ENCODE measurements around the gene ZNRF3.
"Not testable (repeated sequence)": the region's sequence is repeated elsewhere in the genome, so short reads cannot be mapped to it uniquely, and the experiment has no call there.

The ZNRF3 gene

GRCh38 chr22:28907311-28908008, 24.1 kb downstream of the ZNRF3 start:
- no peak for DNase-seq (ENCODE audit: low read depth)

- DNase-seq (ENCODE audit: low read depth), result not testable (repeated sequence)
These were observed 25.4 kb downstream of the ZNRF3 start for GRCh38 chr22:28908810-28909209.

- no peak for DNase-seq (ENCODE audit: low read depth)
These were observed 26.0 kb downstream of the ZNRF3 start for GRCh38 chr22:28909375-28909774.

DNA sequence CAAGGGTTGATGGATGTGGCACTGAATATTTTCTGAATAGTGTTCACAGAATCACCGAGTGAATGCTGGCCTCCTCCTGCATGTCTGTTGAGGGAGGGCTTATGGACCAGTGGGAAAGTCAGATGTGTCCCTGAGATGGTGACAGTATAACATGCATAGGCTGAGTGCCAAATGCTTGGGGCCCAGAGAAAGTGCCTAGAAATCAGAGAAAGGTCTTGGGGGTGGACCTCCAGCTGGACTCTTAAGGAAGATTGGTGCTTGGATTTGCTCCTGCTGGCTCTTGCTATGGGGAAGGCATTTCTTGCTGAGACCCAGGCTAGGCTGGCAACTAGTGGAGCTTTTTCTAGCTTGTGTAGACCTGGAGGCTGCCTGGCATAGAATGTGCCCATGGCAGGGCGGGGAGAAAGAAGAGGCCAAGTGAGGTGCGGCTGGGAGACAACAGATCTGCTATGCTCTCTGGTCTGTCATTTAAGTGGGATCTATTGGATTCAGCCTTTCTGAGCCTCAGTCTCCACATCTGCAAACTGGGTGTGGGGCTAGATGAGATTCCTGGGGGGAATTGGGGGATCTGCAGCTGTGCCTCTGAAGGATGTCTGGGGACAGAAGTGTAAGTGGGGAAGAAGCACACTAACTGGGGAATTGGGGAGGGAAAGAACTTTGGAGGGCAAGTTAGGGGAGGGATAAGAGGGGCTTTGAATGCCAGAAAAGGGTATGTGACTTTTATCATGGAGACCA, 27.4 kb downstream of the ZNRF3 start:
- no peak for DNase-seq (ENCODE audit: low read depth)

- no peak for DNase-seq (ENCODE audit: low read depth)
These were observed 27.9 kb downstream of the ZNRF3 start for GRCh38 chr22:28911304-28911690.

GRCh38 chr22:28911777-28912669, 28.7 kb downstream of the ZNRF3 start:
- no peak for DNase-seq (ENCODE audit: low read depth)

DNA sequence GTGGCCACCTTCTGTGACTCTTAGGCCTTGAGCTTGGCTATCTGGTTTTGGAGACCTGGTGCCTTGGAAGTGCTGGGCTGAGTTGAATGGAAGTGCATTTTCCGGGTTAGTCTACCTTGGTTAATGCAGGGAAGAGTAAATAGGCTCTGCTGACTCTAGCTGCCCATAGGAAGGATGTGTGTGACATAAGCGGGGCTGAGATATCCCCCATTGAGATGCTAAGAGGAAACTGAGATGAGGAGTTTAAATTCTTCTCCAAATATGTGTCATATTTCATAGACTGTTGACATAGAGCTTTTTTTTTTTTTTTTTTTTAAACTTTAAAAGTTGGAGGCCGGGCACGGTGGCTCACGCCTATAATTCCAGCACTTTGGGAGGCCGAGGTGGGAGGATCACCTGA, 30.8 kb downstream of the ZNRF3 start:
- no peak for DNase-seq (ENCODE audit: low read depth)

DNA sequence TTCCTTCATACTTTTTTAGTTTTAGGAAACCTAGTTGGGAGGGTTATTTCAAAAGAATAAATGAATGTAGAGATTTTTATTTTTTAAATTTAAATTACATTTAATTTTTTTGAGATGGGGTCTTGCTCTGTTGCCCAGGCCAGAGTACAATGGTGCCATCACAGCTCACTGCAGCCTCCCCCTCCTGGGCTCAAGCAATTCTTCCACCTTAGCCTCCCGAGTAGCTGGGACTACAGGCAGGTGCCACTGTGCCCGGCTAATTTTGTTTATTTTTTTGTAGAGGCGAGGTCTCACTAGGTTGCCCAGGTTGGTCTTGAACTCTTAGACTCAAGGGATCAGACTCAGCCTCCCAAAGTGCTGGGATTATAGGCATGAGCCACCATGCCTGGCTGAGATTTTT, 32.6 kb downstream of the ZNRF3 start:
- no peak for DNase-seq (ENCODE audit: low read depth)

DNA sequence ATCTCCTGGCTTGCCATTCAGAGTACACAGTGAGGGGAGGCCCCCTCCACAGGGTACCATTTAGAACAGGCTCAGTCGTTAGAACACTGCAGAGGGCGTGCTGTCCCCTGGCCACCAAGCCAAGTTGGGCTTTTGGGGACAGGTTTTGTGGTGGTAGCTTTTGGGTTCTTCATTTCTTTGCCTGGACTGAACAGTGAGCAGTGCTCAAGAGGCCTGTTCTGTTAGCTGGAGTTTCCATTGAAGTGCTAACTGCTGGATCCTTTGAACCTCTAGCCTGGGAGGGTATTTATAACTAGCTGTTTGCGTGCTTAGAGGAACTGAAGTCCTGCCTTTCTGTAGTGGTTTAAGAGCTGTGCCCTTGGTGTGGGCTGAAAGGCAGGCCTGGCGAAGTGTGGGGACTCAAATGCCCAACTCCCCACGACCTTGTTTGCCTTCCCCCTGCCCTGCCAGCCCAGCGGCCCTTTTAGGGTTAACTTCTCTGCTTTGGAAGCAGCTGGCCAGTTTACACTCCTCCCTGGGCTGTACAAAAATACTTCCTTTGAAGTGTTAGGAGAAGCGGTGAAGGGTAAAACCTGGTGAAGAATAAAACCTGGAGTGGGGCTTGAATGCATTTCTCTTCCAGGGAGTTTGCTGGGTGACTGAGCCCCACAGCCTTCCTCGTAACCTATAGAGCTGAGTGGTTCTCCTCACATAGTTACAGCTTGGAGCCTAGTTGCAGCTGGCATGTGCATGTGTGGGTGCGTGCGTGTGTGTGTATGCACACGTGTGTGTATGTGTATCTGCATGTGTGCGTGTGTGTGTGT, 34.6 kb downstream of the ZNRF3 start:
- DNase-seq (ENCODE audit: low read depth), result no peak

DNA sequence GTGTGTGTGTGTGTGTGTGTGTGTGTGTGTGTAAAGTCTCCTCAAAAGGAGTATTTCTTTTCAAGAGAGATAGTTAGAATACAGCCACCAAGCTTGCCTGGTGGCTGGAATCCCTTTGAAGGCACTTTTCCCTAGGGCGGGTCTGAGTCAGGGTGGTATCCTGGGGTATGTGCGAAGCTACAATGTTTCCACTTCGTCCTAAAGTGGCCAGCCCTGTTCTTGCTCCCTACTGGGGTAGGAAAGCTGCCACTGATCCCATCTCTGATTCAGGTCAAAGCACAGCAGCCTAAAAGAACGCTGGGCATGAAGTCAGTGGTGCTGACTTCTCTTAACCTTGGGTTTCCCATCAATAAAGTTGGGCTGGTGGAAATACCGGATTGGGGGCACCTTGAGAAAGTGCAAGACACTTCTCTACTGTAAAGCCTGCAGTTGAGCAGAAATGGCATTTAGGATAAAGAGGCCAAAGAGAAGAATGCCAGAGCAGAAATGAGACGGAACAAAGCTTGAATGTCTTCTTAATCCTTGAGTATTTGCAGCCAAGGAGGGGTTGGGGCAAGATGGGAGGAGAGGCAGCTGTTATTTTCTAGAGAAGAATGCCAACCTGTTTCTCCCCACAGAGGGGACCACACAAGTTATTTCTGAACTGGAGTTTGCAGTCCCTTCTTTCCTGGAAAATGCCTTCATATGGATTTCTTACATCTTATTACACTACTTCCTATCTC, 35.3 kb downstream of the ZNRF3 start:
- no peak for DNase-seq (ENCODE audit: low read depth)

DNA sequence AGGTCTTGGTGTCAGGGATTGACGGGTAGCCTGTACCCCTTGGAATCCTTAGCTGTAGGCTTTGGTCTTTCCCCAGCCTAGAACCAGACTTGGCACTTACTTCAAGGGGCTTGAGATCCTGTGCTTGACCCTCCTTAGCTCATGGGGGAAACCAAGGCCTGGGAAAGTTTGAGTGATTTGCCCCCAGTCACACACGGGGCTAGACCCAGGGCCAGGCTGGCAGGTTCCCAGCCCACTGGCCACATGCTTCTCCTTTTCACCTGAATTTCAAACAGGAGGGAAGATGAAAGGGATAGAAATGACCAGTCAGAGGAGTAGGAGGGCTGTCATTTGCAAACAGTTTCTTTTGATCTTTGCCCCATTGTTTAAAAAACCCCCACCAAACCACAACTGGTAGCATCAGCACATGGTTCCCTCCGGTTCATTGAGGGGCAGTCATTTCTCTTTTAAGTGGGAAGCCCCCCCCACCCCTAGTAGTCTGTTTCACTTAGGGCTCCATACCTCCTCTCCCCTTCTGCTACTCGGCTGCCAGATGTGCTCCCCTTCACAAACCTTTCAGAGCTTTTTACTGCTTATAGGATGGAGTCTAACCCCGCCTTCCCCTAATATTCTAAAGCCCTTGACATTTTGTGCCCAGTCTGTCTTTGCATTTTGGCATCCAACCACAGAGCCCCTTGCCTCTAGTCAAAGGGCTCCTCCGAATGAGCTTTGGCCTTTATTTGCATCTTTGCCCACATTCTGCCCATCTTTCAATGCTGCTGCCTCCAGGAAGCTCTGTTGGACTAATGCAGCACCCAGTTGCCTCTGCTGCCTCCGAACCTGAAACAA, 37.6 kb downstream of the ZNRF3 start:
- DNase-seq (ENCODE audit: low read depth), result no peak

DNA sequence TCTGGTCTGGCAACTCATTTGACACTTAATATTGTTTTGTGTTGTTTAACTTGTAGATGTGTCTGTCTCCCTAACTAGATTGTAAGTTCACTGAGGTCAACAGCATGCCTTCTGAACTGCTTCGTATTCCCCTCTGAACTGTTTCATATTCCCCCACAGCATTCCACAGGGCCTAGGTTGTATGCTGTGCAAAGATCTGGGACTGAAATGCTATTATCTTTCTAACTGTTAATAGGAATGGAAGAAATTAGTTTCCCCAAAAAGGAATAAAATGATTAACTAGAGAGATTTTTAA, 38.2 kb downstream of the ZNRF3 start:
- no peak for DNase-seq (ENCODE audit: low read depth)

GRCh38 chr22:28922540-28923244, 39.3 kb downstream of the ZNRF3 start:
- DNase-seq (ENCODE audit: low read depth), result no peak

DNA sequence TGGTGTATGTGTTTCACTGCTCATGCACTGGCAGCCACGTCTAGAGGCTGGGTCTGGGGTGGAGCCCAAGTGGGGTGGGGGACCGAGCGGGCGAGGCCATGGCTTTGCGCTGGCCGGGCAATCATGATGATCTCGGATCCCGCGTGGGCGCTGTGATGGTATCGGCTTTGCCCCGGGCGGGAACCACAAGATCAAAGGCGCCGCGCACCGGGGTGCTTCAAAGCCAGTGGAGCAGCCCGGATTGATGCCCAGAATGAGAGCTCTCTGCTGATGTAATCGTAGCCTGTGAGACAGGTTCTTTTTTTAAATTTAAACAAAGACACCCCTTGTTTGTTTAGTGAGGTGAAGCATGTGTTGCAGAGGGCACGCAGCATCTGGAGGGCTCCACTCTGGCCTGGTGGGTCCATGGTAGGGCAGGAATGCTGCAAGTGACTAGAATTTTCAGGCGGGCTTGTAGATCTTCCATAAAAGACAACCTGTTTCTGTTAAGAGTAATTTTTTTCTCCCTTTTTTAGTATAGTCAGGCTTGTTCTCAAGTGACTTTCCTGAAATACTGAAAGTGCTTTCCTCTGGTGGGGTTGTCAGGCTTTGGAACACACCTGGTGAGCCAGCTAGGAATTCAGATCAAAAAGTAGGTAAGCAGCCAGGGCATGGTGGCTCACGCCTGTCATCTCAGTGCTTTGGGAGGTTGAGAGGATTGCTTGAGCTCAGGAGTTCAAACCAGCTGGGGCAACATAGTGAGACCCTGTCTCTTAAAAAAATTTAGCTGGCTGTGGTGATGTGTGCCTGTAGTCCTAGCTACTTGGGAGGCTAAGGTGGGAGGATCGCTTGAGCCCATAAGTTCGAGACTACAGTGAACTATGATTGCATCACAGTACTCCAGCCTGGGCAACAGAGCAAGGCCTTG, 40.7 kb downstream of the ZNRF3 start:
- DNase-seq (ENCODE audit: low read depth), result no peak

DNA sequence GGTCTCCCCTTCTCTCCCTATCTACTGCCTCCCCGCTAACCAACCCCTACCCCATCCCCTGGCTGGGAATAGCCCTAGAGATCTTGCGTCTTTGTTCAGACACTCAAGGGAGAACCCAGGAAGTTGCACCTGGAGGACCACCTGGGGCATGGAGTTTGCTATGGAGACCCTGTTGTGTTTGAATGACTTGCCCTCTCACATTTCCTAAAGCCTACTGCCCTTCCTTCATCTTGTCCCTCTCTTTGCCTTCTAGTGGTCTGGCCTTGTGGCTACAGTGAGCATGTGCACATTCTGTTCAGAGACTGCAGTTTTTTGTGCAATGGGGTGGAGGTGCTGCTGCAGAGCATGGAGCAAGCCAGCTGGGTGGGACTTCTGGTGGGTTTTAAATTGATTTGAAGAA, 42.5 kb downstream of the ZNRF3 start:
- DNase-seq (ENCODE audit: low read depth), result no peak

DNA sequence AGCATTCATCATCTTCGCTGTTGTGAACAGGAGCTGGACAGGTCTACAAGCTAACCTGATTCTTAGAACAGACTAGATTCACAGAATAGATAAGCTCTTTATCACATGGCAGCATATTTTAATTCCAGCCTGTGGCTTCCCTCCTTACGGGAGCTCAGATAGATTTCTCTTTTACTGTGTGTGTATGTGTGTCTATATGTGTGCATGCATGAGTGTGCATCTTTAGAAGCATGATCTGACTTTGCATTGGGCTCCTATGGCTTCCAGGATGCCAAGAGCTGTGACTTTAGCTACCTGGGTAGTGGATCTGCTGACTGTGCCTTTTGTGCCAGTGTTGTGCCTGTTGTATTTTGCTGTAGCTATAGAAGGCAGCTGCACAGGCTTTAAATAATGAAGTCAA, 44.3 kb downstream of the ZNRF3 start:
- no peak for DNase-seq (ENCODE audit: low read depth)

DNA sequence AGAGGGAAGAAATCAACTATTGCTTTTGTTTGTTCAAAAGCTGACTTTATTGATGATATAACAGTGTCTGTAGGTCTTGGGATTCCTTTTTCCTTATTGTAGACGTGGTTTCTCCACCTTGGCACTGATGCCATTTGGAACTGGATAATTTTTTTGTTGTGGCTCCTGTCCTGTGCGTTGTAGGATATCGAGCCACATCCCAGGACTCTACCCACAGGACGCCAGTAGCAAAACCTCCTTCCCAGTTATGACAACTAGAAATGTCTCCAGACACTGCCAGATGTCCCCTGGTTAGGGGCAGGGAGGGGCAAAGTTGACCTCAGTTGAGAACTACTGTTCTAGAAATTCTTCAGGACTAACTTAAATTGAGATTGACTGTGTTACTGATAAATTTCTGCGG, 45.8 kb downstream of the ZNRF3 start:
- DNase-seq (ENCODE audit: low read depth), result no peak

- DNase-seq (ENCODE audit: low read depth), result no peak
These were observed 47.1 kb downstream of the ZNRF3 start for GRCh38 chr22:28930357-28931007.
